Activated CD4-positive, CD25-positive, alpha-beta regulatory T cell treated with anti-CD3 and anti-CD28 coated beads, Interleukin-2, amount 50 U/mL, for 16 hours (primary cell): Measurements from ENCODE around the gene ASGR1.

Experiments used
- DNase-seq: peaks from one replicate; pipeline ENCODE4 v3.0.0-alpha.2; 2020; ENCODE audit warnings: low read depth, low spot score

ASGR1 gene, protein sequence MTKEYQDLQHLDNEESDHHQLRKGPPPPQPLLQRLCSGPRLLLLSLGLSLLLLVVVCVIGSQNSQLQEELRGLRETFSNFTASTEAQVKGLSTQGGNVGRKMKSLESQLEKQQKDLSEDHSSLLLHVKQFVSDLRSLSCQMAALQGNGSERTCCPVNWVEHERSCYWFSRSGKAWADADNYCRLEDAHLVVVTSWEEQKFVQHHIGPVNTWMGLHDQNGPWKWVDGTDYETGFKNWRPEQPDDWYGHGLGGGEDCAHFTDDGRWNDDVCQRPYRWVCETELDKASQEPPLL

DNA sequence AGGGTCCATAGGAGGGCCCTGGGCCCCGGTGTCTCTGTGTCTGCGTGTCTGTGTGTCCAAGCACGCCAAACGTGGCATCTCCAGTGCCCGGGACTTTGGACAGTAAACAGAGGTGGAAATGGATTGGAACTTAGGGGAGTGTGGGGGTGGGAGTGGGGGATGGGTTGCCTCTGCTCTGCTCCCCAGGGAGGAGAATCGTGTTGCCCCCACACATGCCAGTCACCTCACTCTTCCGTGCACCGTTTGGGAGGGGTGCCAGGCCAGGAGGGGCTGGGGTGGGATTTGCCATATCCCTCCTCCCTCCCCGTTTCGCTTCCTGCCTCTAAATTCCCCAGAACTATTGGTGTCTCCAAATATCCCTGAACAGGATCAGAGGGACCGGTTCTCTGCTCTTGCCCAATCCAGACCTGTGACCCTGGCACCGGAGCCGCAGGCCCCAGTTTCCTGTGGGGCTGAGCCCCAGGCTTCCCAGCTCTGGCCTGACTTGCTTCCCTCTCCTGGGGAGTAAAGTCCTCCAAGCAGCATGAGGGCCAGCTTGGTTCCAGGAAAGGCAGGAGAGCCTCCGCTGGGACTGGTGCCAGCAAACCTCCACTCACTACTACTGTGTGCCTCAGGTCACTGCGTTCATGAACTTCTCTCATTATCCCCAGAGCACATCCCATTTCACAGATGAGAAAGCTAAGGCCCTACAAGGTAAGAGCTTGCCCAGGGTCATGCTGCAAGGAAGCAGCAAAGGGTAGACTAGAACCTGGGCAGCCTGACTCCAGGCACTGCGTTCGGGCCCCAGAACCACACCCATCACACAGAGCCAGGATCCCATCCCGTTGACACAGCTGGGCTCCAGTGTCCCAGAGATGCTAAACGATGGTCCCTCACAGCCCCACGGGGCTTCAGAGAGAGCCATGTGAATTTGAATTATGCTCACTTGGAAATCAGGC lies at the start of gene ASGR1:
Gene ASGR1 (minus strand): TSS at position 54 of the 938 bp plus-strand sequence. CDS start 807 bp downstream, outside the sequence.
- no peak for DNase-seq

DNA sequence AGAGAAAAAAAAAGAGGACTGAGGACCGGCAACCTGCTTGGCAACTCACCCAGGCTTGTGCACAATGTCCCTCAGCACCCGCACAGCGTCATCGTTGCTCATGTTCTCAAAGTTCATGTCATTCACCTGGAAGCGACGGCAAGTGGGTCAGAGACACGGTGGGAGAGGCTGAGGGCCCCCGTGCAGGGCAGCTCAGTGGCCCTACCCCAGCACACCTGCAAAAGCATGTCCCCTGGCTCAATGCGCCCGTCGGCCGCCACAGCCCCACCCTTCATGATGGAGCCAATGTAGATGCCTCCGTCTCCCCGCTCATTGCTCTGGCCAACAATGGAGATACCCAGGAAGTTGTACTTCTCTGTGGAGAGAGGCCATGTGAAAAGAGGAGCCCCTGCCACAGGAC lies 49.8 kb upstream of the ASGR1 start:
- no peak for DNase-seq

DNA sequence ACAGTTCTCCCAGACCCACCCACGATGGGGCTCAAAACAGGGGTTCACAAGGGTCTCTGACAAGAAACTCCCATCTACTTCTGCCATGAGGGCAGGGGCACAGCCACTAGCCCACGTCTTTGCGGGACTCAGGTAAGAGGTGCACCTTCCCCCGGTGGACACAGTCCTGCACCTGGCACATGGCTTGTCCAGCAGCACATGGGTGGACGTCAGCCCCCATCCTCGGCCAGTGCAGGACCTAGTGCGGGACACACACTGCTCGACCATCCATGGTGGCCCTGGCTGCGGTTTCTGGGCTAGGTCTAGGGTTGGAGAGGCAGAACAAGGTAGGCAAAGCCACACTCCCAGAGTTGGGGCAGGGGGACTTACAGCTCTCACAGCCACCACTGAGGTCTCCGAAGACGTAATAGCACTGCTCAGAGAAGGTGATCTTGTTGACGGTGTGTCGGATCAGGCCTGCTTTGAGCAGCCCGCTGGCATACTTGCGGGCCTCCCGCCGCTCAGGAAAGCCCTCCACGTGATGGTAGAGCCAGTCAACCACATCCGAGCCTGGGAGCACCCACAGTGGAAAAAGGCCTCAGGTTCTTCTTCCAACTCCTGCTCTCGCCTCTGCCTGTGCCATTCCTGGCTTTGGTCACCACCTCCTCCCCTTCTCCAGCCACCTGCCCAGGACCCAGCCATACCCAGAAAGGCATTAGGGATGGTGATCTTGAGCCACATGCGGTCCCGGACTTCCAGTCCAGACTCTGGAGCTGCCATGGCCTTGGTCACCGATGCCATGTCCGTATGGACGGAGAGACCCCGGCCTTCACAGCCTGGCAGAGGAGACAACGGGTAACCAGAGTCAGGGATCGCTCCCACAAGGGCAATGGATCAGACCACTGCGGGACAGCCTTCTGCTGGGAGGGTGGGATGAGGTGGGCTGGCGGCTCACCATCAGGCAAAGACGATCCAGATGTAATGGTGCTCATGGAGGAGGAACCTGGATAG lies 47.8 kb upstream of the ASGR1 start:
- no peak for DNase-seq

DNA sequence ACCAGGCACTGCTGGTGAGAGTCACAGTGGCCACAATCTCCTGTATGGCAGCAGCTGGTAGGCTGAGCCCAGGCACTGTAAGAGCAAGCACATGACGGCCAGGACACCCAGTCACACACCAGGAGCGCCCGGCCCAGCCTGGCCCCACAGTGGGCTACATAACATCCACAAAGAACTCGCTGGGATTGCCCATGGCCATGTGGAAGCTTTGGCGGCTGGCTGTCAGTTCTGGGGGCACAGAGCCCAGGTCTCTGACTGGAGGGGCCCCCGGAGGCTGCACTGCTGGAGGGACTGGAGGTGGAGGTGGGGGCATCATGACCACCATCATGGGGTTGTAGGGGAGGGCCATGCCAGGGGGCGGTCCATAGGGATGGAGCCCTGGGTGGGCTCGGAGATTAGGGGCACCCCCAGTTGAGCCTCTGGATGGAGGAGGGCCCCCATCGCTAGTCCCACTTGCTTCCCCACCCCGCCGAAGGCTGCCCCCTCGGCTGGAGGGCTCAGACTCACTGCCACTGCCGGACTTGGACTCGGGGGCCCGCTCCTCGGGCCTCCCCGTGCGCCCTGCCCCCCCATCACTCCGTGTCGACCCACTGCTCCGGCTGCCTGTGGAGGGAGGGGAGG lies 46.7 kb upstream of the ASGR1 start:
- no peak for DNase-seq

DNA sequence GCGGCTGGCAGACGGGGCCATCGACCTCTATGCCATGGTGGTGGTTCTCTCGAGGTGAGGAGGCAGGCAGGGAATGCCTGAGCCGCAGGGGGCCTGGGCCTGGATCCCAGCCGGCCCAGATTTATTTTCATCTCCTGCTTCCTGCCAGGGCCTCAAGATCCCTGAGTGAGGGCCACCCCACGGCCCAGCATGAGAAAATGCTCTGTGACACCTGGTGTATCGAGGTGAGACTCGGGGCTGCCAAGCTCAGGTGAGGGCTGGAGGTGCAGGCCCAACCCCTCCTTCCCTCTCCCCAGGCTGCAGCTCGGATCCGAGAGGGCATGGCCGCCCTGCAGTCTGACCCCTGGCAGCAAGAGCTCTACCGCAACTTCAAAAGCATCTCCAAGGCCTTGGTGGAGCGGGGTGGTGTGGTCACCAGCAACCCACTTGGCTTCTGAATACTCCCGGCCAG lies 45.5 kb upstream of the ASGR1 start:
- DNase-seq = no peak

DNA sequence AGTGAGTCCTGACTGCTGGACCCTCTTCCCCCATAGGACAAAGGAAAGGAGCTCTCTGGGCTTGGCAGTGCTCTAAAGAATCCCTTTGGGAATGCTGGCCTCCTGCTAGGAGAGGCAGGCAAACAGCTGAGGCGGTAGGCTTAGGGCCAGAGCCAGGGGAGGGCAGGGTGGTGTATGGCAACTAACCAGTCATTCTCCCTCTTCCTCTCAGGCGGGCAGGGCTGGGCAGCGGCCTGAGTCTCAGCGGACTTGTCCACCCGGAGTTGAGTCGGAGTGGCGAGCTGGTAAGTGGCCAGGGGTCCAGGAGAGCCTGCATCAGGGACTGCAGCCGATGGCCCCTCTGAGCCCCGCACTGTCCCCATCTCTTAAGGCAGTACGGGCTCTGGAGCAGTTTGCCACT lies 44.9 kb upstream of the ASGR1 start:
- no peak for DNase-seq

DNA sequence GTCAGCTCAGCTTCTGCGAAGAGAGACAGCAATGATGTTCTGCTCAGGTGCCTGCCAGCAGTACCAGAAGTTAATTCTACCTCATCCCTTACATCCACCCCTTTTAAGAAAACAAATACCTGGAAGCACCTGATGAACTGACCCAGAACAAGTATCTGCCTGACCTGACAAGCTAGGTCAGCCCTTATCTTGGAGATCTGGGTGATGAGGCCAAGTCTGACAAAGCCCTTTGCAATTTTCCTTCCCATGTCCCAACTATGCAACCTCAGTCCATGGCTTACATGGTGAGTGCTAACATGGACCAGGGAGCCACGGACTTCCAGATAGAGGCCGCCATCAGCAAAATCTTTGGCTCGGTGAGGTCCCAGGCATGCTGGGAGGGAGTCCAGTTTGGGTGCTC lies 44.2 kb upstream of the ASGR1 start:
- no peak for DNase-seq

DNA sequence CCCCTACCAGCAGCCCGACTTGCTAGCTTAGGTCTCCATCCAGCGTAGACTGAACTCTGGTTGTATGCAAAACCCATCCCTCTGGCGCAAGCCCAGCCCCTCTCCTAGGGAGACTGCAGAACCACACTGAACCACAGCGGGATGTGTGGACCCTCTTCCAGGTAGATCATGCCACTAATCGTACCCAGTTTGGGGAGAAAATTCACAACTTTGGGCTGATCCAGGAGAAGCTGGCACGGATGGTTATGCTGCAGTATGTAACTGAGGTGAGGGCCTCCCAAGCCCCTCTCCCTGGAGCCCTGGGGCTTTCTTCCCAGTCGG lies 43.8 kb upstream of the ASGR1 start:
- DNase-seq = no peak

DNA sequence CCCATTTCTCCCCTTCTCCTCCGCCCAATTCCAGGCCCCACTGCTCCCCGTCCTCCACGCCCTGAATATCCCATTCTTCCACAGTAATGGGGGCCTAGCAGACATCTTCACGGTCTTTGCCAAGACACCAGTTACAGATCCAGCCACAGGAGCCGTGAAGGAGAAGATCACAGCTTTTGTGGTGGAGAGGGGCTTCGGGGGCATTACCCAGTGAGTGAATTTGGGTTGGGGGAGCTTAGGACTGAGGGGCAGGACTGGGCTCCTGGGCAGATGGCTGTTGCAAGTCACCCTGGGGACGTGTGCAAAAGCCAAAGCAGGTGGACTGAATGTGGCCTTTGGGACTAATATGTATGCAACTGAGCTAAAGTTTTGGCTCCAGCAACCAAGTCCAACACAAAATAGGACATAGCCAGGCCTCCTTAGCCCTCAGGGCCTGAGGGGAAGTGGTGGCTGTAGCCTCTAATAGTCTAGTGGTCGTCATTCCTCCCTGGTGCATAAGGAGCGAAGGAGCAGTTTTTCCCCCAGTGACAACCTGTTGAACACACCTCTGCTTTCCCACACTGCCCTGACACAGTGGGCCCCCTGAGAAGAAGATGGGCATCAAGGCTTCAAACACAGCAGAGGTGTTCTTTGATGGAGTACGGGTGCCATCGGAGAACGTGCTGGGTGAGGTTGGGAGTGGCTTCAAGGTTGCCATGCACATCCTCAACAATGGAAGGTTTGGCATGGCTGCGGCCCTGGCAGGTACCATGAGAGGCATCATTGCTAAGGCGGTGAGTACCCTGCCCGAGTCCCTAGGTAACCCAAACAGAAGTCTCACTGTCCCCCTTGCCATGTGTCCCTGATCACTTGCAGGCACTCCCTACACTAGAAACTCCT lies 43.2 kb upstream of the ASGR1 start:
- no peak for DNase-seq

DNA sequence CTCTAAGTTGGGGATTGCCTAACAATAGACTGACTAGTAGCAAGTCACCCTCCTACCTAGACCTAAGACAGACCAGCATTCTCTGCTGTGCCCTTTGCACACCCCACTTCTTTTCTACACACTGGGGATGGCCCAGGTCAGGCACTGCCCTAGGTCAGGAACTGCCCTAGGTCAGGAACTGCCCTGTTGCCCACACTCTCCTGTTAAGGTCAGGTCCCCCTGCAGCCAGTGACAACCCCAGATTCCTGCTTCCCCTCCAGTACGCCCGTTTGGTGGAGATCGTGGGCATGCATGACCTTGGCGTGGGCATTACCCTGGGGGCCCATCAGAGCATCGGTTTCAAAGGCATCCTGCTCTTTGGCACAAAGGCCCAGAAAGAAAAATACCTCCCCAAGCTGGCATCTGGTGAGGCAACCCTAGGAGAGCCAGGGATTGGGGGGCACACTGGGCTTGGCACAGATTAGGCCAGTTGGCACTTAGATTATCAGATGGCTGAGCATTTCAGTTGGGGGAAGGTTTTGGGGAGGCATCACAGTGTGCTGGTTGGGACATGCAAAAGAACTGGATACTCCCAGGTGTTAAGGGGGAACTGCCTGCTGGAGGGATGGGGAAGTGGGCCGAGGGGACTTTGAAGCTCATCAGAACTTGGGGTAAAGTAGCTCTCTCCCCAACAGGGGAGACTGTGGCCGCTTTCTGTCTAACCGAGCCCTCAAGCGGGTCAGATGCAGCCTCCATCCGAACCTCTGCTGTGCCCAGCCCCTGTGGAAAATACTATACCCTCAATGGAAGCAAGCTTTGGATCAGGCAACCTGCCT lies 42.3 kb upstream of the ASGR1 start:
- DNase-seq = no peak

DNA sequence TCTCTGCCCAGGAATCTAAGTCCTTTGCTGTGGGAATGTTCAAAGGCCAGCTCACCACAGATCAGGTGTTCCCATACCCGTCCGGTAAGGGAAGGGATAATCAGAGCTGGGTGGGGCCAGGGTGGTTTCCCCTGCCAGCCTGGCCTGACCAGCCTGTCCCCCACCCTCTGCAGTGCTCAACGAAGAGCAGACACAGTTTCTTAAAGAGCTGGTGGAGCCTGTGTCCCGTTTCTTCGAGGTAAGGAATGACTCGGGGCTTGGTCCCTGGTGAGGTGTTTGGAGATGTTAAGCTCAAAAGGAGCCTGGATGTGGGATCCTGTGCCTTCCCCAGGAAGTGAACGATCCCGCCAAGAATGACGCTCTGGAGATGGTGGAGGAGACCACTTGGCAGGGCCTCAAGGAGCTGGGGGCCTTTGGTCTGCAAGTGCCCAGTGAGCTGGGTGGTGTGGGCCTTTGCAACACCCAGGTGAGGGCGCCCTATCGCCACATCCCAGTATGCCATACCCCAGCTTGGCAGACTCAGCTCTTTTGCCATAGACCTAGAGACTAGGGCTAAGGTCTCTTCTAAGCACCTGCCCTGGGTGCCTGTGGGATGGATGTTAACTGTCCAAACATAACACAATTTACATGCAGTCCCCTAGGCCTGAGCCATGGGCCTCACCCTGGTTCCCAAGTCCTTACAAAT lies 41.6 kb upstream of the ASGR1 start:
- no peak for DNase-seq

DNA sequence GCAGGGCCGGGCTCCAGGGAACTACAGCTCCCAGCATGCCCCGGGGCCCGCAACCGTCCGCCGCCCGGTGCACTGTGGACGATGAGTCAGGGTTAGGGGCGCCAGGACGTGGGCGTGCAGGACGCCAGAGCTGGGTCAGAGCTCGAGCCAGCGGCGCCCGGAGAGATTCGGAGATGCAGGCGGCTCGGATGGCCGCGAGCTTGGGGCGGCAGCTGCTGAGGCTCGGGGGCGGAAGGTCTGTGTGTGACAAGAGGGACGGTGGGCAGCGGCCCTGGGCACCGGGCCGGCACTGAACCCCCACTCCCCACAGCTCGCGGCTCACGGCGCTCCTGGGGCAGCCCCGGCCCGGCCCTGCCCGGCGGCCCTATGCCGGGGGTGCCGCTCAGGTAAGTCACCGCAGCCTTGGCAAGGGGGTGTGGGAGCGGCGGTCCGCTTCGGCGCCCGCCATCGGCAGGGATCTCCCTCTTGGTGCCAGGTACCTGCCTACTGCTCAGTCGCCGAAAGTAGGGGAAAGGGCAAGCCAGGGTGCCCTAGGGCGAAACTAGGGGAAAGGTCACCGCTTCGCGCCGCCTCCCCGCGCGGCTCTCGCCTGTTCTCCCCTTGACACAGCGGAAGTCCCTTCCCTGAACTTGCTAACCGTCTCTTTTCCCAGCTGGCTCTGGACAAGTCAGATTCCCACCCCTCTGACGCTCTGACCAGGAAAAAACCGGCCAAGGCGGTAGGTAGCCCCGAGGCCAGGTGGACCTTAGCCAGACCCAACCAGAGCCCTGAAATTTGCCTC lies 40.8 kb upstream of the ASGR1 start, which contains the start of the genes ACADVL and DLG4:
Gene ACADVL (plus strand): TSS at position 127 of the 781 bp plus-strand sequence. CDS start 47 bp downstream, at position 174.
Gene DLG4 (minus strand): TSS at position 25 of the 781 bp plus-strand sequence.
- DNase-seq = peak; percentile 55

DNA sequence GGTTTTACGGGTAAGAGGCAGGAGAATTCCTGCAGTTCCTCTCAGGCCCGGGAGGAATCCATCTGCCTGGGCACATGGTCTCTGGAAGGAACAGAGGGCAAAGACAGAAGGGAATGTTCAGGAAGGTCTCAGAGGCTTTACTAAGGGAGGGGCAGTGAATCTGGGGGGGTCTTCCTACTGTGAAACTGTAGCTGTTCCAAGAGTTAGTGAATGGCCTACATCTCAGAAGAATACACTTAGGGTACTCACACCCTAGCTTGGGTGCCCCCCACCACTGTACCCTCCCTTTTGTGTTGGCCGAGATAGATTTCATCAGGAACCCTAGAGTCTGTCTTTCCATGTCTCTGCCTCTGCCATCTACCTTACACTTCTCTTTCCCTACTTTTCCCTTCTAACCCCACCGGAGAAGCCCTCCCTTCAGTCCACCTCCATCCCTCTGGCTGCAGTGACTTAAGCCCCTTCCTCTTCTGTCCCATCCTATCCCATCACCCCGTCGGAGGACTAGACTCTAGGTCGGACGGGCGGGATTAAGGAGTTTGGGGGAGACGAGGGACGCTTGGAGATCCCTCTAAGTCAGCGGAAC lies 40.1 kb upstream of the ASGR1 start:
- no peak for DNase-seq

DNA sequence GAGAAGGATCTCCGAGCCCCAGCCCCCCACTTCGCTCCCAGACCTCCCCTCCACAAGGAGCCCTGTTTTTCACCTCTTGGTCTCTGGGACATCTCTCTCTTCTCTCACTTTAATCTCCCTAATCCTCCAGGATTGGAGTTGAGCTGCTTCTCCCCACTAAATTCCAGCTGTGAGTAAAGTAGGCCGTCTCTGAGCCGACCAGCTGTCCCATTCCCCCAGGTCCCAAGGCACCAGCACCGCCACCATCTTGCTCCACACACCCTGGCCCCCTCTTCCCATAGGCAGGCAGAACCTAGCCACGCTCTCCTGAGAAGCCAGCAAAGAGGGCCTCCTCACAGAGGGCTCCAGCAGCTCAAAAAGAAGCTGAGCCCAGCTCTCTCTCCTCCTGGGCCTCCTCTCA lies 39.6 kb upstream of the ASGR1 start:
- no peak for DNase-seq

DNA sequence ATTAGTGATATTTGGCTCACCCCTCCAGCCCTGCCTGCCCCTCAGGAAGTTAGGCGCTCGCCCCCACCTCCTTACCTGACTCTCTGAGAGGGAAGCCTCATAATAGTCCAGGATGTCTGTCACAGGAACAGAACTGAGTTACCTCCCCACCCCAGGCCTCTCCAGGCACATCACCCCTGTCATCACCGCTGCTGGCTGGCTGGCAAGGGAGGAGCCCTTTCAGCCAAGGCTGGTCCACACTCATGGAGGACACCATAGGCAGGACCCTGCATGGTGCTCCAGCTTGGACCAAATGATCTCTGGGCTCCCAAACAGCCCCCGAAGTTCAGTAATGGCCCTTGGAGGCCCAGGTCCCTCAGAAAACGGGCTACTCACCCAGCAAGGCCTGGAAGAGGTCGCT lies 39.0 kb upstream of the ASGR1 start:
- DNase-seq = no peak

DNA sequence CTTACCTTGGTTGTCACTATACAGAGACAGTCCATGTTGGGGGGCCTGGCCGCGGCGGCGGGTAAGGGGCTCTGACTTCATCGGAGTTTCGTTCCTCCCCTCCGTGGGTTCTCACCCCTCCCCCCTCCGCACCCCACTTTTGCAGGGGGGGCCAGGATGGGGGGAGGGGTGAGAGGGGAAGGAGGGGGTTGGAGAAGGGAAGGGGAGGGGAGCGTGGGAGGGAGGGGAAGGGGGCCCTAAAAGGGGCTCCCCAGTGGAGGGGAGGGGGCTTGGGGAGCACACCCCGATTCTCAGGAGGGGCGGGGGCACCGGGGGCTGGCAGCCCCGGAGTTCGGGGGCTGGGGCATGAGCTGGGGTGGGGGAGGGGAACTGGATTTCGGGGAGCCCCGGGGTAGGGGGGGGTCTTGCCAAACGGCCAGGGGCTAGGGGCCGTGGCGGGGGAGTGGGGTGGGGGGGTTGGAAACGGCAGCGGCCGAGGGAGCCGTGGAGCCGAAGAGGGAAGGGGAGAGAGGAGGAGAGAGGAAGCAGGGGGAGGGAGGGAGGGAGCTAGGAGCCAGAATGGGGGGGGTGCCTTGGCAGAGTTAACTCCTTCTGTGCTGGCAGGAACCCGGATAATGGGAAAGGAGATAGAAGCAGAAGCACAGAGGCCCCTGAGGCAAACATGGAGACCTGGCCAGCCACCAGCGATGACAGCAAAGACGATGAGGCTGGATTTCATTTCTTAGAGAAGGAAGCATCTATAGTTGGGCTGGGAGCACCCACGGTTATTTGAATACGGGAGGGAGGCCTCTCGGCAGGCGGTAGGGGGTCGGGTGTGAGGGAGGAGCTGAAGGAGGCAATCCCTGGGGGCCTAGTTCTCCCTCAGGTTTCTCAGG lies 38.2 kb upstream of the ASGR1 start:
- DNase-seq = no peak
